Body of pancreas (tissue), 4 donors: ENCODE results near the gene RAB11FIP4. TPM values are rescaled to one million over a fixed set of nuclear protein-coding genes. Genes with fewer than 3 reads are reported as not detected.
A peak's percentile ranks its signal among the peaks of the same experiment; 100 is the strongest.

Source experiments
- ATAC-seq: fragments of 150-250 bp; one replicate; pipeline ENCODE4 v1.9.1; 2016
- DNase-seq, 4 donors: peaks; one replicate each; pipeline ENCODE4 v3.0.0-alpha.2; 2019
- H3K27ac ChIP-seq, 4 donors: fragments of 200-600 bp; sonication (generic); 1 replicate in 3 of 4; 2 replicates in 1 of 4; pipeline versions ENCODE4 v1.5.1 to v1.6.1; 2016 to 2019; ENCODE audit warnings: mild to moderate bottlenecking in 1 of 4, mixed read lengths in 1 of 4, moderate library complexity in 1 of 4
- H3K27me3 ChIP-seq, 2 donors: fragments of 200-600 bp; sonication (generic); one replicate each; pipeline ENCODE4 v1.6.0; 2016; ENCODE audit warnings: mild to moderate bottlenecking in 1 of 2
- H3K36me3 ChIP-seq, 2 donors: fragments of 200-600 bp; sonication (generic); replicated peaks in 1 of 2; 2 replicates each; pipeline ENCODE4 v1.5.1; 2016; ENCODE audit warnings: low read depth in 2 of 2; ENCODE audit not compliant: insufficient read depth in 1 of 2
- H3K4me1 ChIP-seq: fragments of 200-600 bp; sonication (generic); one replicate; pipeline ENCODE4 v1.6.0; 2016
- H3K4me3 ChIP-seq, 2 donors: fragments of 200-600 bp; sonication (generic); 1 replicate in 1 of 2; 2 replicates in 1 of 2; pipeline ENCODE4 v1.5.1; 2016 to 2019
- H3K9me3 ChIP-seq, 3 donors: fragments of 200-600 bp; sonication (generic); 1 replicate in 2 of 3; 2 replicates in 1 of 3; pipeline ENCODE4 v1.5.1; 2016
- CTCF ChIP-seq, 7 experiments: fragments of 450-650 bp in 4 of 7; fragments of 200-600 bp in 3 of 7; sonication (generic) in 3 of 7; IDR thresholded peaks; one replicate each; pipeline ENCODE4 v1.5.1; 2016 to 2019; ENCODE audit warnings: antibody characterized with exemption in 7 of 7
- POLR2A ChIP-seq, 3 donors: fragments of 450-650 bp; IDR thresholded peaks; one replicate each; pipeline ENCODE4 v1.6.1; 2016; ENCODE audit warnings: antibody characterized with exemption in 3 of 3, mild to moderate bottlenecking in 2 of 3
- WGBS, 2 donors: methylation state at CpG; one replicate each; pipeline ENCODE4 v1.1.5; 2017; 5-methylcytosine and 5-hydroxymethylcytosine counted together
- intact Hi-C: fragments of 100-400 bp; cut with DNase I; formaldehyde crosslinking; loops from one replicate; pipeline ENCODE4 v1.15.1; 2023
- total RNA-seq, 2 donors: library from RNA; depleted of rRNA; stranded (reverse); fragments of >200 nt; gene quantifications; one replicate each; pipeline ENCODE4 v1.1.0, GENCODE V29; 2016

Gene RAB11FIP4
- total RNA-seq, 2 donors from 2014 or later = 37.2 to 38.7 TPM

- TF ChIP-seq POLR2A (IDR thresholded peaks at IDR 0.05) (no peak), CTCF (IDR thresholded peaks at IDR 0.05) (peak in 1 of 7 experiments; percentile 2)
- H3K27ac ChIP-seq = peak overlapping the region; percentile 89 to 99 (median 96)
- ATAC-seq = no peak
Observed at GRCh38 chr17:31488982-31489294, 97.5 kb downstream of the RAB11FIP4 start.

GRCh38 chr17:31489295-31490018 lies 98.0 kb downstream of the RAB11FIP4 start:
- WGBS, 2 donors = 9 to 19% methylated on average over 12 to 16 of the region's 16 CpGs
- ATAC-seq (peak; percentile 60), DNase-seq (peak; percentile 91 to 95 (median 94))
- peak overlapping the region; percentile 89 to 99 (median 96) for H3K27ac ChIP-seq
- TF ChIP-seq CTCF (IDR thresholded peaks at IDR 0.05) = peak in 1 of 7 experiments; percentile 1
- peak; percentile 74 to 82 (median 80) for TF ChIP-seq POLR2A (IDR thresholded peaks at IDR 0.05)
- H3K4me3 ChIP-seq = peak overlapping the region in 1 of 2 donors; percentile 51
- no peaks in the 10 kb centered on the region for H3K27me3 ChIP-seq
- H3K36me3 ChIP-seq = no peaks in the 10 kb centered on the region
- H3K9me3 ChIP-seq = no peaks in the 10 kb centered on the region
- H3K4me1 ChIP-seq = peaks cover 71% of the 10 kb centered on the region
- intact Hi-C loops = no loop called here

More at GRCh38 chr17:31488982-31489294, 97.5 kb downstream of the RAB11FIP4 start:
- Histone ChIP-seq H3K27me3 (no peaks in the 10 kb centered on the region), H3K9me3 (no peaks in the 10 kb centered on the region), H3K4me1 (peaks cover 65% of the 10 kb centered on the region), H3K36me3 (no peaks in the 10 kb centered on the region), H3K4me3 (peak overlapping the region in 1 of 2 donors; percentile 51)
- intact Hi-C loops = no loop called here
- DNase-seq = peak in 2 of 4 donors; percentile 32 to 52
- 6 to 14% methylated on average over 4 of the region's 4 CpGs for WGBS, 2 donors

- no peaks in the 10 kb centered on the region for H3K9me3 ChIP-seq
- H3K27ac ChIP-seq = peak overlapping the region; percentile 89 to 99 (median 96)
- H3K4me1 ChIP-seq = peaks cover 77% of the 10 kb centered on the region
- DNase-seq = peak in 1 of 4 donors; percentile 24
- no peak for ATAC-seq
- no peak overlapping the region for H3K4me3 ChIP-seq
- no peaks in the 10 kb centered on the region for H3K27me3 ChIP-seq
- no peaks in the 10 kb centered on the region for H3K36me3 ChIP-seq
- WGBS, 2 donors = 11 to 18% methylated on average over 8 to 9 of the region's 9 CpGs
- TF ChIP-seq CTCF (IDR thresholded peaks at IDR 0.05) (no peak), POLR2A (IDR thresholded peaks at IDR 0.05) (no peak)
- intact Hi-C loops = no loop called here
Observed at GRCh38 chr17:31490019-31490650, 98.7 kb downstream of the RAB11FIP4 start.

GRCh38 chr17:31490671-31491375 lies 99.3 kb downstream of the RAB11FIP4 start:
- no peaks in the 10 kb centered on the region for H3K27me3 ChIP-seq
- H3K4me3 ChIP-seq = no peak overlapping the region
- H3K4me1 ChIP-seq = peaks cover 83% of the 10 kb centered on the region
- ATAC-seq = no peak
- WGBS, 2 donors = 64 to 67% methylated on average over 9 of the region's 9 CpGs
- peak overlapping the region; percentile 66 to 99 (median 94) for H3K27ac ChIP-seq
- intact Hi-C loops = no loop called here
- H3K9me3 ChIP-seq = no peaks in the 10 kb centered on the region
- H3K36me3 ChIP-seq = no peaks in the 10 kb centered on the region
- TF ChIP-seq POLR2A (IDR thresholded peaks at IDR 0.05) = no peak
- TF ChIP-seq CTCF (IDR thresholded peaks at IDR 0.05) = no peak
- DNase-seq = no peak
